A549 (cell line): ENCODE data around the gene ARID1B. TPM values are rescaled to one million over a fixed set of nuclear protein-coding genes. Genes with fewer than 3 reads are reported as not detected.
A peak's percentile ranks its signal among the peaks of the same experiment; 100 is the strongest.

ENCODE experiments used
- ATAC-seq, 2 experiments: fragments of 200-7000 bp in 1 of 2; fragments of >200 bp in 1 of 2; cut with Nextera tagmentation in 1 of 2; cut with Tn5 transposase in 1 of 2; 3 replicates each; pipeline versions ENCODE4 v1.8.0 to v1.9.1; 2018 to 2020; ENCODE audit warnings: mild to moderate bottlenecking in 1 of 2, moderate library complexity in 1 of 2
- CTCF ChIA-PET: fragments of 300-600 bp; sonication (Branson Sonifier 250); formaldehyde crosslinking; extraction: SDS; loops from one replicate; lab custom pipeline; 2021; ENCODE audit warnings: antibody characterized with exemption, inconsistent platforms; lab: Yijun Ruan, JAX
- POLR2A ChIA-PET: fragments of 350-600 bp; formaldehyde crosslinking; extraction: SDS; loops from one replicate; lab custom pipeline; 2021; ENCODE audit warnings: antibody characterized with exemption, inconsistent platforms; lab: Yijun Ruan, JAX
- DNase-seq, 2 experiments: peaks; one replicate each; pipeline versions ENCODE4 v3.0.0 to v3.0.0-alpha.2; 2011 to 2016; ENCODE audit warnings: low read depth in 1 of 2, low spot score in 1 of 2
- FAIRE-seq: peaks from 2 replicates; lab custom pipeline; 2011; peaks lifted over from hg19 to GRCh38; lab: Jason Lieb, UNC
- H3K27ac ChIP-seq, 2 experiments: fragments of >200 bp; sonication (Bioruptor Twin); formaldehyde crosslinking; 3 replicates each; pipeline ENCODE4 v1.5.1; 2016 to 2017
- H3K4me1 ChIP-seq: fragments of >200 bp; sonication (Bioruptor Twin); formaldehyde crosslinking; 3 replicates; pipeline ENCODE4 v1.6.1; 2016
- H3K4me2 ChIP-seq: fragments of >200 bp; sonication (Bioruptor Twin); formaldehyde crosslinking; 3 replicates; pipeline ENCODE4 v1.6.1; 2016
- H3K4me3 ChIP-seq: fragments of >200 bp; sonication (Bioruptor Twin); formaldehyde crosslinking; 3 replicates; pipeline ENCODE4 v1.5.1; 2016
- H3K9me3 ChIP-seq: fragments of >200 bp; sonication (Bioruptor Twin); formaldehyde crosslinking; 3 replicates; pipeline ENCODE4 v1.6.1; 2016
- CBX2 ChIP-seq: fragments of 200-600 bp; sonication (generic); IDR thresholded peaks from 2 replicates; pipeline ENCODE4 v1.6.1; 2016; ENCODE audit warnings: low read depth, mild to moderate bottlenecking, borderline replicate concordance
- ESRRA ChIP-seq: fragments of 150-350 bp; IDR thresholded peaks from 2 replicates; pipeline ENCODE4 v1.6.1; 2014; ENCODE audit warnings: mild to moderate bottlenecking, low read length, borderline replicate concordance
- FOSB ChIP-seq: fragments of 250-450 bp; sonication (Bioruptor Pico); IDR thresholded peaks from 2 replicates; pipeline ENCODE4 v1.5.0; 2020; ENCODE audit warnings: mild to moderate bottlenecking, moderate library complexity
- FOSL2 ChIP-seq, 2 experiments: fragments of 450-650 bp in 1 of 2; fragments of >200 bp in 1 of 2; sonication (Bioruptor Twin) in 1 of 2; formaldehyde crosslinking; IDR thresholded peaks; 2 replicates each; pipeline versions ENCODE4 v1.5.0 to v1.6.1; 2016 to 2020; ENCODE audit warnings: mild to moderate bottlenecking in 1 of 2, moderate library complexity in 1 of 2
- GATA3 ChIP-seq: IDR thresholded peaks from 2 replicates; pipeline ENCODE4 v1.6.1; 2012; ENCODE audit warnings: borderline replicate concordance
- HDAC2 ChIP-seq: fragments of 200-600 bp; sonication (generic); IDR thresholded peaks from 2 replicates; pipeline ENCODE4 v1.6.1; 2016
- HOXA7 ChIP-seq: fragments of 250-450 bp; sonication (Bioruptor Pico); IDR thresholded peaks from 2 replicates; pipeline ENCODE4 v1.5.0; 2020; ENCODE audit warnings: mild to moderate bottlenecking, moderate library complexity
- JUN ChIP-seq, 2 experiments: fragments of >200 bp; sonication (Bioruptor Twin); formaldehyde crosslinking; IDR thresholded peaks; 2 replicates in 1 of 2; 3 replicates in 1 of 2; pipeline ENCODE4 v1.6.1; 2016 to 2017
- KDM5A ChIP-seq: fragments of 200-600 bp; sonication (generic); IDR thresholded peaks from 2 replicates; pipeline ENCODE4 v1.6.1; 2016; ENCODE audit warnings: antibody characterized with exemption, mild to moderate bottlenecking
- MYC ChIP-seq: IDR thresholded peaks from 2 replicates; pipeline ENCODE4 v1.6.1; 2012; ENCODE audit warnings: mild to moderate bottlenecking, inconsistent platforms, low read length, improper control_type of control experiment, borderline replicate concordance
- NFE2L2 ChIP-seq: fragments of 150-350 bp; conservative IDR thresholded peaks from 2 replicates; pipeline ENCODE4 v1.6.1; 2014; ENCODE audit warnings: low read length
- NPAS2 ChIP-seq: fragments of 250-450 bp; sonication (Bioruptor Pico); IDR thresholded peaks from 2 replicates; pipeline ENCODE4 v1.8.0; 2022; ENCODE audit warnings: mild to moderate bottlenecking, moderate library complexity, borderline replicate concordance
- POLR2A ChIP-seq: IDR thresholded peaks from 2 replicates; pipeline ENCODE4 v1.6.1; 2012; ENCODE audit warnings: mild to moderate bottlenecking, low read length
- RAD21 ChIP-seq, 2 experiments: fragments of >200 bp in 1 of 2; sonication (Bioruptor Twin) in 1 of 2; formaldehyde crosslinking in 1 of 2; IDR thresholded peaks in 1 of 2; conservative IDR thresholded peaks in 1 of 2; 2 replicates in 1 of 2; 3 replicates in 1 of 2; pipeline ENCODE4 v1.6.1; 2012 to 2018; ENCODE audit warnings: inconsistent platforms in 1 of 2
- RFX5 ChIP-seq: fragments of 450-650 bp; IDR thresholded peaks from 2 replicates; pipeline ENCODE4 v1.7.1; 2014; ENCODE audit warnings: antibody characterized with exemption, mild to moderate bottlenecking, moderate library complexity
- RNF2 ChIP-seq: fragments of 200-600 bp; sonication (generic); IDR thresholded peaks from 2 replicates; pipeline ENCODE4 v1.6.1; 2016; ENCODE audit warnings: low read depth, mild to moderate bottlenecking, antibody characterized with exemption, moderate library complexity, borderline replicate concordance
- TFCP2L1 ChIP-seq: fragments of 250-450 bp; sonication (Bioruptor Pico); IDR thresholded peaks from 2 replicates; pipeline ENCODE4 v1.5.0; 2021; ENCODE audit warnings: mild to moderate bottlenecking
- ZC3H11A ChIP-seq: fragments of 450-650 bp; IDR thresholded peaks from 2 replicates; pipeline ENCODE4 v1.6.1; 2014; ENCODE audit warnings: antibody characterized with exemption, mild to moderate bottlenecking
- ZFP36 ChIP-seq: fragments of 450-650 bp; IDR thresholded peaks from 2 replicates; pipeline ENCODE4 v1.6.1; 2014; ENCODE audit warnings: borderline replicate concordance; ENCODE audit not compliant: partially characterized antibody
- ZNF302 ChIP-seq: fragments of 250-450 bp; sonication (Bioruptor Pico); IDR thresholded peaks from 2 replicates; pipeline ENCODE4 v1.9.0; 2021; ENCODE audit warnings: inconsistent platforms, mild to moderate bottlenecking, moderate library complexity
- ZSCAN20 ChIP-seq: fragments of 250-450 bp; sonication (Bioruptor Pico); IDR thresholded peaks from 2 replicates; pipeline ENCODE4 v1.8.0; 2022; ENCODE audit warnings: mild to moderate bottlenecking, moderate library complexity
- WGBS: methylation state at CpG from one replicate; pipeline ENCODE4 v1.1.6; 2017; ENCODE audit errors: missing lambda C conversion rate; 5-methylcytosine and 5-hydroxymethylcytosine counted together
- polyA plus RNA-seq, 4 experiments: library from polyadenylated mRNA; depleted of rRNA in 3 of 4; stranded (reverse); fragments of >200 nt; fragmentation: RNase III in 1 of 4; extraction: RNeasy Plus Mini Kit Qiagen cat#74134 plus additional on column Dnase treatment in 1 of 4; gene quantifications; 2 replicates in 3 of 4; 3 replicates in 1 of 4; pipeline ENCODE4 v1.2.3, GENCODE V29; 2011 to 2017
- TF ChIP-seq, protein P1 (sequence below): IDR thresholded peaks from 2 replicates; pipeline ENCODE4 v1.6.1; 2012; ENCODE audit warnings: low read depth, borderline replicate concordance
- TF ChIP-seq, protein P2 (sequence below): IDR thresholded peaks from 2 replicates; pipeline ENCODE4 v1.6.1; 2012
- TF ChIP-seq, protein P3 (sequence below): fragments of 200-600 bp; sonication (generic); IDR thresholded peaks from 2 replicates; pipeline ENCODE4 v1.6.1; 2016; ENCODE audit warnings: antibody characterized with exemption, mild to moderate bottlenecking, moderate library complexity
- TF ChIP-seq, protein P4 (sequence below): fragments of >200 bp; sonication (Bioruptor Twin); formaldehyde crosslinking; IDR thresholded peaks from 2 replicates; pipeline ENCODE4 v1.6.1; 2016
- TF ChIP-seq, protein P5 (sequence below): IDR thresholded peaks from 2 replicates; pipeline ENCODE4 v1.6.1; 2012
- TF ChIP-seq, protein P6 (sequence below): fragments of 150-350 bp; IDR thresholded peaks from 2 replicates; pipeline ENCODE4 v1.6.1; 2014; ENCODE audit warnings: low read depth, mild to moderate bottlenecking, low read length

ARID1B gene
- polyA plus RNA-seq, 2 of the 4 experiments (the other 2 are of a cell fraction), result 13.5 to 16.3 TPM

DNA sequence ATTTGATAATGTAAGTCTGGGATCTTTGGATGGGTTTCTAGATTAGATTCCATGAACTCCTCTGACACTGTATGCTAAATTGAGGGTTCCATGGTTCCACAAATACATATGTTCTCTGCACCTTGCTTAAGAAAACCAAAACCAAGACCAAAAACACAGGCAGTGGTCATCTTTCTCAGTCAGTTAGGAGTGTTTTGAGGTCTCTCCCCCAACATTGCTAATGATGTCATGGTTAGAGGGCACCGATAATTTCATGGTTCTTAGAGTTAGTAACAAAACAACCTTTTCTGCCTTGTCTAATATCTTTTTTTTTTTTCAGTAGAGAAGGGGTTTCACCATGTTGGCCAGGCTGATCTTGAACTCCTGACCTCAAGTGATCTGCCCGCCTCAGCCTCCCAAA lies 44.5 kb downstream of the ARID1B start:
- FAIRE-seq (no peak), ATAC-seq (no peak), DNase-seq (no peak)
- H3K4me1 ChIP-seq, result peaks cover 24% of the 10 kb centered on the region
- 95% methylated on average over 2 of the region's 2 CpGs for WGBS
- no peak overlapping the region for H3K4me2 ChIP-seq
- H3K27ac ChIP-seq, result no peak overlapping the region
- no peak overlapping the region for H3K4me3 ChIP-seq
- no peak for TF ChIP-seq NPAS2 (CRISPR knock-in tag)
- no peak for TF ChIP-seq RAD21 (conservative IDR thresholded peaks at IDR 0.05 in 1 of 2, IDR thresholded peaks at IDR 0.05 in 1 of 2)
- TF ChIP-seq RFX5, result no peak
- TF ChIP-seq ZC3H11A, result no peak
- TF ChIP-seq, protein P1, sequence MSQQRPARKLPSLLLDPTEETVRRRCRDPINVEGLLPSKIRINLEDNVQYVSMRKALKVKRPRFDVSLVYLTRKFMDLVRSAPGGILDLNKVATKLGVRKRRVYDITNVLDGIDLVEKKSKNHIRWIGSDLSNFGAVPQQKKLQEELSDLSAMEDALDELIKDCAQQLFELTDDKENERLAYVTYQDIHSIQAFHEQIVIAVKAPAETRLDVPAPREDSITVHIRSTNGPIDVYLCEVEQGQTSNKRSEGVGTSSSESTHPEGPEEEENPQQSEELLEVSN, result no peak
- no peak for TF ChIP-seq TFCP2L1
- no peak for TF ChIP-seq NFE2L2
- no peak for TF ChIP-seq ZNF302 (CRISPR knock-in tag)
- TF ChIP-seq ESRRA, result no peak
- no peak for TF ChIP-seq MYC
- TF ChIP-seq FOSB (CRISPR knock-in tag), result no peak
- no peak for TF ChIP-seq HDAC2
- TF ChIP-seq, protein P2, sequence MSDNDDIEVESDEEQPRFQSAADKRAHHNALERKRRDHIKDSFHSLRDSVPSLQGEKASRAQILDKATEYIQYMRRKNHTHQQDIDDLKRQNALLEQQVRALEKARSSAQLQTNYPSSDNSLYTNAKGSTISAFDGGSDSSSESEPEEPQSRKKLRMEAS, result no peak
- no peak for TF ChIP-seq FOSL2 (IDR thresholded peaks at IDR 0.05)
- TF ChIP-seq FOSL2 (CRISPR knock-in tag; IDR thresholded peaks at IDR 0.05), result no peak
- TF ChIP-seq JUN (IDR thresholded peaks at IDR 0.05), result no peak
- no peaks in the 10 kb centered on the region for H3K9me3 ChIP-seq
- POLR2A ChIA-PET, result no interaction called here
- CTCF ChIA-PET, result no interaction called here

DNA sequence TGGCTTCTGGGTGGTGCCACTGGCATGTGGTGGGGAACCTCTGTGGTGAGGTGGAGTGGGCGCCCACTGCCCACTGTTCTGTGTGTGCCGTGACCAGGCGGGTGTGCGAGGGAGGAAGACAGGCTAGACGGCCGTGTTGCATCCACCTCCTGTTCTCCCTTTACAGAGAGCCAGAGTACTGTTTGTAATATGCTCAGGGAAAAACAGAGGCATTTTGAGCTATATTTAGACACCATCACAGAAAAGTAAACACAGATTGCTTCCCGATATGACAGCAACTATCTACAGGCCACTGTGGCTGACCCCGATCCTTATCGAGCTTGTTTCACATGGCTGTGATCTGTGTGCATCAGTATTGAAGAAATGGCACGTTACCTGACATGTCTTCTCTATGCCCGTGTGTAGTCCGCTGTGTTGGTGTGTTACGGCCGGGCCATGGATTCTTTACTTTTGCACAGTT lies 45.6 kb downstream of the ARID1B start:
- WGBS, result 80% methylated on average over 14 of the region's 14 CpGs
- no peak for TF ChIP-seq CBX2
- TF ChIP-seq ZC3H11A, result no peak
- TF ChIP-seq HOXA7 (CRISPR knock-in tag), result no peak
- no peak for TF ChIP-seq HDAC2
- TF ChIP-seq, protein P3, sequence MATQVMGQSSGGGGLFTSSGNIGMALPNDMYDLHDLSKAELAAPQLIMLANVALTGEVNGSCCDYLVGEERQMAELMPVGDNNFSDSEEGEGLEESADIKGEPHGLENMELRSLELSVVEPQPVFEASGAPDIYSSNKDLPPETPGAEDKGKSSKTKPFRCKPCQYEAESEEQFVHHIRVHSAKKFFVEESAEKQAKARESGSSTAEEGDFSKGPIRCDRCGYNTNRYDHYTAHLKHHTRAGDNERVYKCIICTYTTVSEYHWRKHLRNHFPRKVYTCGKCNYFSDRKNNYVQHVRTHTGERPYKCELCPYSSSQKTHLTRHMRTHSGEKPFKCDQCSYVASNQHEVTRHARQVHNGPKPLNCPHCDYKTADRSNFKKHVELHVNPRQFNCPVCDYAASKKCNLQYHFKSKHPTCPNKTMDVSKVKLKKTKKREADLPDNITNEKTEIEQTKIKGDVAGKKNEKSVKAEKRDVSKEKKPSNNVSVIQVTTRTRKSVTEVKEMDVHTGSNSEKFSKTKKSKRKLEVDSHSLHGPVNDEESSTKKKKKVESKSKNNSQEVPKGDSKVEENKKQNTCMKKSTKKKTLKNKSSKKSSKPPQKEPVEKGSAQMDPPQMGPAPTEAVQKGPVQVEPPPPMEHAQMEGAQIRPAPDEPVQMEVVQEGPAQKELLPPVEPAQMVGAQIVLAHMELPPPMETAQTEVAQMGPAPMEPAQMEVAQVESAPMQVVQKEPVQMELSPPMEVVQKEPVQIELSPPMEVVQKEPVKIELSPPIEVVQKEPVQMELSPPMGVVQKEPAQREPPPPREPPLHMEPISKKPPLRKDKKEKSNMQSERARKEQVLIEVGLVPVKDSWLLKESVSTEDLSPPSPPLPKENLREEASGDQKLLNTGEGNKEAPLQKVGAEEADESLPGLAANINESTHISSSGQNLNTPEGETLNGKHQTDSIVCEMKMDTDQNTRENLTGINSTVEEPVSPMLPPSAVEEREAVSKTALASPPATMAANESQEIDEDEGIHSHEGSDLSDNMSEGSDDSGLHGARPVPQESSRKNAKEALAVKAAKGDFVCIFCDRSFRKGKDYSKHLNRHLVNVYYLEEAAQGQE, result no peak
- TF ChIP-seq ZSCAN20 (CRISPR knock-in tag), result no peak
- TF ChIP-seq, protein P4, sequence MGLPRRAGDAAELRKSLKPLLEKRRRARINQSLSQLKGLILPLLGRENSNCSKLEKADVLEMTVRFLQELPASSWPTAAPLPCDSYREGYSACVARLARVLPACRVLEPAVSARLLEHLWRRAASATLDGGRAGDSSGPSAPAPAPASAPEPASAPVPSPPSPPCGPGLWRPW, result no peak
- no peak for TF ChIP-seq KDM5A
- TF ChIP-seq, protein P5, sequence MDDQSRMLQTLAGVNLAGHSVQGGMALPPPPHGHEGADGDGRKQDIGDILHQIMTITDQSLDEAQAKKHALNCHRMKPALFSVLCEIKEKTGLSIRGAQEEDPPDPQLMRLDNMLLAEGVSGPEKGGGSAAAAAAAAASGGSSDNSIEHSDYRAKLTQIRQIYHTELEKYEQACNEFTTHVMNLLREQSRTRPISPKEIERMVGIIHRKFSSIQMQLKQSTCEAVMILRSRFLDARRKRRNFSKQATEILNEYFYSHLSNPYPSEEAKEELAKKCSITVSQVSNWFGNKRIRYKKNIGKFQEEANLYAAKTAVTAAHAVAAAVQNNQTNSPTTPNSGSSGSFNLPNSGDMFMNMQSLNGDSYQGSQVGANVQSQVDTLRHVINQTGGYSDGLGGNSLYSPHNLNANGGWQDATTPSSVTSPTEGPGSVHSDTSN, result no peak
- TF ChIP-seq RNF2, result no peak
- TF ChIP-seq GATA3, result no peak
- no peak for TF ChIP-seq NPAS2 (CRISPR knock-in tag)
- TF ChIP-seq, protein P6, sequence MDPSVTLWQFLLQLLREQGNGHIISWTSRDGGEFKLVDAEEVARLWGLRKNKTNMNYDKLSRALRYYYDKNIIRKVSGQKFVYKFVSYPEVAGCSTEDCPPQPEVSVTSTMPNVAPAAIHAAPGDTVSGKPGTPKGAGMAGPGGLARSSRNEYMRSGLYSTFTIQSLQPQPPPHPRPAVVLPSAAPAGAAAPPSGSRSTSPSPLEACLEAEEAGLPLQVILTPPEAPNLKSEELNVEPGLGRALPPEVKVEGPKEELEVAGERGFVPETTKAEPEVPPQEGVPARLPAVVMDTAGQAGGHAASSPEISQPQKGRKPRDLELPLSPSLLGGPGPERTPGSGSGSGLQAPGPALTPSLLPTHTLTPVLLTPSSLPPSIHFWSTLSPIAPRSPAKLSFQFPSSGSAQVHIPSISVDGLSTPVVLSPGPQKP, result no peak
- no peak for TF ChIP-seq ZNF302 (CRISPR knock-in tag)
- TF ChIP-seq POLR2A, result no peak
- no peak for TF ChIP-seq ZFP36
- TF ChIP-seq, all 56 proteins: peak for 0
- Histone ChIP-seq H3K27ac (no peak overlapping the region), H3K9me3 (no peaks in the 10 kb centered on the region), H3K4me2 (peak overlapping the region; percentile 35; the same call in 1 of the 3 replicates), H3K4me3 (no peak overlapping the region), H3K4me1 (peaks cover 25% of the 10 kb centered on the region)
- DNase-seq (no peak), ATAC-seq (peak in 1 of 2 experiments; percentile 24; a peak in 1 of 6 replicates), FAIRE-seq (no peak)
- ChIA-PET CTCF (no interaction called here), POLR2A (no interaction called here)
